ENCODE data around the gene CREB3L1. TPM values are rescaled to one million over a fixed set of nuclear protein-coding genes. Genes with fewer than 3 reads are reported as not detected.
A peak's percentile ranks its signal among the peaks of the same experiment; 100 is the strongest.

Gene CREB3L1
- total RNA-seq, 3 donors from 2014 or later (not counting 1 experiment from before 2014, with no cell fraction given): not detected

DNA sequence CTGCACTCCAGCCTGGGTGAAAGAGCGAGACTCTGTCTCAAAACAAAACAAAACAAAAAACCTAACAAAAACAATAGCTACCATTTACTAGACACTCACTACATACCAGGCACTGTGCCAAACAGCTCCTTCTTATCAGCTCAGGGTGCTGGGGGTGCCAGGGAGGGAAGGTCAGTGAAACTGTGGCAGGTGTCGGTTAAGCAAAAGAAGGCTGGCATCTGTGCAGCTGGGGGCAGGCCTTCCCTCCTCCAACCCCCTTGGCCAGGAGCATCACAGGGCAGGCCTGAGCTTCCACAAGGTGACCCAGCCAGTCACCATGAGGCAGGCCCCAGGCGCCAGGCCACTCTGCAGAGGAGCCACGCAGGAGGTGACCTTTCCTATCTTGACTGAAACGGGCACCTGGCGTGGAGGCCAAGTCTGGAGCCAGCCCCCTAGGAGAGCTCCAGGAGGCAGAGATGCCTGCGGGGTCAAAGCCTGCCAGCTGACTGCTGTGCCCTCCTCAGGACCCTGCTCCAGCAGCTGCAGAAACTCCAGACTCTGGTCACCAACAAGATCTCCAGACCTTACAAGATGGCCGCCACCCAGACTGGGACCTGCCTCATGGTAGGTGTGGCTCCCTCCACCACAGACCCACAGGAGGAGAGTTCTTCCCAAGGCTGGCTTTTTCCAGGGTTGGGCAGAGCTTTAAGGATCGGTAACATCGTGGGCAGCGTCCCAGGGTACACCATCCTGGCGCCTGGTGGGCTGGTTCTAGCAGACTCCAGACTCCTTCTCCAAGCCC is 38.5 kb downstream of the CREB3L1 start:
- no peak overlapping the region for H3K27ac ChIP-seq (ENCODE audit: low read length)
- 88% methylated on average over 12 of the region's 12 CpGs for WGBS (ENCODE audit: insufficient coverage)
- no peak for DNase-seq

DNA sequence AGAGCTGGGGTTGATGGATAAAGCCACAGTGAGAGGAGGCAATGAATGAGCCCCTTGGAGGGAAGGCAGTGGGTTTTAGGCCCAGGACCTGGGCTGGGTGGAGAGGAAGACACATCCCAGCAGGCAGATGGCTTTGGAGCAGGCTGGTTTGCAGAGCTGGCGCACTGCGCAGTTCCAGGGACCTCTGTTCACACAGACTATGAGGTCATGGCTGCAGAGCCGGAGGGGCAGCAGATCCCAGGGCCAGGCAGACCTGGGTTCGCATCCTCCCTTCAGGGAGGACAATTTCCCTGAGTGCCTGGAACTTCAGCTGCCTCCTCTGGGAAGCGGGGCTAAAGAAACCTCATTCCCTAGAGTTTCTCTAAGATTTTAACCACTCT is 41.6 kb downstream of the CREB3L1 start:
- Histone ChIP-seq H3K4me3 (ENCODE audit: low read length) (no peak overlapping the region), H3K4me1 (ENCODE audit: control insufficient read depth, insufficient read depth, low read length) (peaks cover 15% of the 10 kb centered on the region), H3K27me3 (ENCODE audit: control insufficient read depth, insufficient read depth, low read length) (no peaks in the 10 kb centered on the region), H3K36me3 (ENCODE audit: control insufficient read depth, insufficient read depth, low read length) (no peaks in the 10 kb centered on the region), H3K9me3 (ENCODE audit: control insufficient read depth, insufficient read depth, low read length) (no peaks in the 10 kb centered on the region), H3K27ac (ENCODE audit: low read length) (no peak overlapping the region)
- intact Hi-C loops (cut with micrococcal nuclease): loop anchor here (5.0 kb wide), 1 partner anchor 192 kb away; no protein-coding TSS in a partner anchor
- Mint-ChIP-seq H3K36me3 (no peaks in the 10 kb centered on the region), H3K27me3 (ENCODE audit: low read depth in 2 of 2) (peaks cover 0 to 4% of the 10 kb centered on the region in 2 donors), H3K27ac (peak overlapping the region in 1 of 2 donors; percentile 55), H3K4me3 (no peak overlapping the region), H3K4me1 (peaks cover 15 to 18% of the 10 kb centered on the region in 2 donors), H3K9me3 (no peaks in the 10 kb centered on the region)
- TF ChIP-seq, protein P1, sequence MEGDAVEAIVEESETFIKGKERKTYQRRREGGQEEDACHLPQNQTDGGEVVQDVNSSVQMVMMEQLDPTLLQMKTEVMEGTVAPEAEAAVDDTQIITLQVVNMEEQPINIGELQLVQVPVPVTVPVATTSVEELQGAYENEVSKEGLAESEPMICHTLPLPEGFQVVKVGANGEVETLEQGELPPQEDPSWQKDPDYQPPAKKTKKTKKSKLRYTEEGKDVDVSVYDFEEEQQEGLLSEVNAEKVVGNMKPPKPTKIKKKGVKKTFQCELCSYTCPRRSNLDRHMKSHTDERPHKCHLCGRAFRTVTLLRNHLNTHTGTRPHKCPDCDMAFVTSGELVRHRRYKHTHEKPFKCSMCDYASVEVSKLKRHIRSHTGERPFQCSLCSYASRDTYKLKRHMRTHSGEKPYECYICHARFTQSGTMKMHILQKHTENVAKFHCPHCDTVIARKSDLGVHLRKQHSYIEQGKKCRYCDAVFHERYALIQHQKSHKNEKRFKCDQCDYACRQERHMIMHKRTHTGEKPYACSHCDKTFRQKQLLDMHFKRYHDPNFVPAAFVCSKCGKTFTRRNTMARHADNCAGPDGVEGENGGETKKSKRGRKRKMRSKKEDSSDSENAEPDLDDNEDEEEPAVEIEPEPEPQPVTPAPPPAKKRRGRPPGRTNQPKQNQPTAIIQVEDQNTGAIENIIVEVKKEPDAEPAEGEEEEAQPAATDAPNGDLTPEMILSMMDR (IDR thresholded peaks at IDR 0.05): no peak
- ATAC-seq (no peak), DNase-seq (no peak)
- 90% methylated on average over 5 of the region's 5 CpGs for WGBS (ENCODE audit: insufficient coverage)

More for the DNA sequence above, 38.5 kb downstream of the CREB3L1 start:
- no peaks in the 10 kb centered on the region for H3K36me3 ChIP-seq (ENCODE audit: control insufficient read depth, insufficient read depth, low read length)
- Mint-ChIP-seq H3K27me3 (ENCODE audit: low read depth in 2 of 2) (peaks cover 0 to 6% of the 10 kb centered on the region in 2 donors), H3K36me3 (no peaks in the 10 kb centered on the region), H3K4me1 (peaks cover 15 to 18% of the 10 kb centered on the region in 2 donors), H3K9me3 (no peaks in the 10 kb centered on the region), H3K4me3 (no peak overlapping the region), H3K27ac (no peak overlapping the region)
- no peaks in the 10 kb centered on the region for H3K9me3 ChIP-seq (ENCODE audit: control insufficient read depth, insufficient read depth, low read length)
- intact Hi-C loops (cut with micrococcal nuclease): loop anchor here (5.0 kb wide), 1 partner anchor 189 kb away; no protein-coding TSS in a partner anchor
- TF ChIP-seq, protein P1 (IDR thresholded peaks at IDR 0.05): no peak
- peaks cover 15% of the 10 kb centered on the region for H3K4me1 ChIP-seq (ENCODE audit: control insufficient read depth, insufficient read depth, low read length)
- no peak overlapping the region for H3K4me3 ChIP-seq (ENCODE audit: low read length)
- no peak for ATAC-seq
- no peaks in the 10 kb centered on the region for H3K27me3 ChIP-seq (ENCODE audit: control insufficient read depth, insufficient read depth, low read length)

DNA sequence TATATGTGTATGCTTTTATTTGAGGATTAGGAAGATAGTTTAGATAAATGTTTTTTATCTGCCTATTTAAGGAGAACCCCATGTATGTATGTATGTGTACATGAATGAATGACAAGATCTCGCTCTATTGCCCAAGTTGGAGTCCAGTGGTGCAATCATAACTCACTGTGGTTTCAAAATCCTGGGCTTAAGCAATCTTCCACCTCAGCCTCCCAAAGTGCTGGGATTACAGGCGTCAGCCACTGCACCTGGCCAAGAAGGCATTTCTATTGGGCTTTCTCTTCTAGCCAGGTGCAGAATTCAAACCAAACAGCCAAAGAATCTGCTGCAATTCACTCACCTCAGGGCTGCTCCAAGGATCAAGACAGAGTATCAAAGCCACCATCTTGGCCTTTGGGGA is 44.3 kb downstream of the CREB3L1 start:
- no peaks in the 10 kb centered on the region for H3K9me3 Mint-ChIP-seq
- intact Hi-C loops (cut with micrococcal nuclease): no loop called here

More for the DNA sequence above, 44.3 kb downstream of the CREB3L1 start:
- 94% methylated on average over 2 of the region's 2 CpGs for WGBS (ENCODE audit: insufficient coverage)
- Histone ChIP-seq H3K27ac (ENCODE audit: low read length) (no peak overlapping the region), H3K9me3 (ENCODE audit: control insufficient read depth, insufficient read depth, low read length) (no peaks in the 10 kb centered on the region), H3K4me1 (ENCODE audit: control insufficient read depth, insufficient read depth, low read length) (peaks cover 15% of the 10 kb centered on the region), H3K4me3 (ENCODE audit: low read length) (no peak overlapping the region), H3K27me3 (ENCODE audit: control insufficient read depth, insufficient read depth, low read length) (no peaks in the 10 kb centered on the region), H3K36me3 (ENCODE audit: control insufficient read depth, insufficient read depth, low read length) (no peaks in the 10 kb centered on the region)
- H3K27me3 Mint-ChIP-seq (ENCODE audit: low read depth in 2 of 2): peaks cover 4 to 7% of the 10 kb centered on the region in 2 donors
- no peak overlapping the region for H3K27ac Mint-ChIP-seq
- H3K4me3 Mint-ChIP-seq: no peak overlapping the region
- TF ChIP-seq, protein P1 (IDR thresholded peaks at IDR 0.05): no peak
- no peaks in the 10 kb centered on the region for H3K36me3 Mint-ChIP-seq
- ATAC-seq: no peak
- peaks cover 9 to 12% of the 10 kb centered on the region in 2 donors for H3K4me1 Mint-ChIP-seq
- DNase-seq: no peak

Measured in natural killer cell (primary cell).